Ovary (tissue), 3 donors: Measurements from ENCODE around the gene TADA2A.

ENCODE experiments used
- CTCF ChIP-seq, 3 donors: fragments of 450-650 bp in 2 of 3; fragments of 200-600 bp in 1 of 3; IDR thresholded peaks; one replicate each; pipeline versions ENCODE4 v1.5.1 to v1.8.0; 2016 to 2022; ENCODE audit warnings: antibody characterized with exemption in 3 of 3, mild to moderate bottlenecking in 1 of 3
- EP300 ChIP-seq: sonication (generic); formaldehyde crosslinking; IDR thresholded peaks from one replicate; pipeline ENCODE4 v1.6.1; 2017; ENCODE audit warnings: antibody characterized with exemption
- POLR2A ChIP-seq: fragments of 450-650 bp; IDR thresholded peaks from one replicate; pipeline ENCODE4 v1.6.1; 2017; ENCODE audit warnings: antibody characterized with exemption, mild to moderate bottlenecking, moderate library complexity
- donor health status: DM: no; HTN: no; CAD: no.

- TF ChIP-seq CTCF (IDR thresholded peaks at IDR 0.05) (no peak), POLR2A (no peak), EP300 (no peak)
Observed at GRCh38 chr17:37494971-37495370, 88.3 kb downstream of the TADA2A start.
